IMR-90 (cell line): Measurements from ENCODE around the gene ZNRF3. TPM values are rescaled to one million over a fixed set of nuclear protein-coding genes. Genes with fewer than 3 reads are reported as not detected.

ENCODE experiments used
- ATAC-seq: fragments of 200-7000 bp; cut with Tn5 transposase; 2 replicates; pipeline ENCODE4 v1.9.1; 2020; ENCODE audit warnings: low read depth, mild to moderate bottlenecking, moderate library complexity
- BruUV-seq: library from RNA; stranded (reverse); fragments of 400-500 nt; replicated peaks from 2 replicates; lab custom pipeline; 2021; lab: Mats Ljungman, UMichigan
- CTCF ChIA-PET: fragments of 300-600 bp; formaldehyde crosslinking; extraction: SDS; loops from one replicate; lab custom pipeline; 2021; ENCODE audit warnings: antibody characterized with exemption; lab: Yijun Ruan, JAX
- POLR2A ChIA-PET: fragments of 300-600 bp; sonication (Branson Sonifier 250); formaldehyde crosslinking; loops from one replicate; lab custom pipeline; 2022; ENCODE audit warnings: antibody characterized with exemption; ENCODE audit not compliant: unreplicated experiment; lab: Charles Lee
- DNase-seq: peaks from one replicate; pipeline ENCODE4 v3.0.0; 2013
- H2AFZ ChIP-seq: replicated peaks from 2 replicates; pipeline ENCODE3; 2013; ENCODE audit warnings: low read length, mild to moderate bottlenecking; ENCODE audit not compliant: poor library complexity
- H2AK5ac ChIP-seq: 2 replicates; pipeline ENCODE4 v1.6.1; 2013; ENCODE audit warnings: low read depth, low read length, inconsistent platforms
- H2AK9ac ChIP-seq: replicated peaks from 2 replicates; pipeline ENCODE3; 2013; ENCODE audit warnings: mild to moderate bottlenecking, low read depth, low read length, moderate library complexity; ENCODE audit not compliant: poor library complexity
- H2BK120ac ChIP-seq: 2 replicates; pipeline ENCODE4 v1.6.1; 2013; ENCODE audit warnings: low read depth, low read length, inconsistent platforms
- H2BK15ac ChIP-seq: 3 replicates; pipeline ENCODE4 v1.6.1; 2013; ENCODE audit warnings: low read depth, low read length, inconsistent platforms
- H2BK20ac ChIP-seq: 2 replicates; pipeline ENCODE4 v1.6.1; 2013; ENCODE audit warnings: low read depth, mild to moderate bottlenecking, inconsistent platforms, low read length, moderate library complexity
- H2BK5ac ChIP-seq: 2 replicates; pipeline ENCODE4 v1.6.1; 2013; ENCODE audit warnings: mild to moderate bottlenecking, low read depth, low read length, inconsistent platforms; ENCODE audit not compliant: poor library complexity, severe bottlenecking
- H3K14ac ChIP-seq: replicated peaks from 2 replicates; pipeline ENCODE4 v1.6.1; 2013; ENCODE audit warnings: low read depth, low read length, inconsistent platforms
- H3K18ac ChIP-seq: 2 replicates; pipeline ENCODE4 v1.6.1; 2013; ENCODE audit warnings: low read depth, low read length, control low read depth
- H3K23ac ChIP-seq: 2 replicates; pipeline ENCODE4 v1.6.1; 2013; ENCODE audit warnings: low read depth, low read length, inconsistent platforms
- H3K27ac ChIP-seq: 2 replicates; pipeline ENCODE4 v1.5.1; 2013; ENCODE audit warnings: mild to moderate bottlenecking, control low read depth, low read length; ENCODE audit not compliant: insufficient read depth
- H3K27me3 ChIP-seq: 2 replicates; pipeline ENCODE4 v1.6.1; 2013; ENCODE audit warnings: low read length; ENCODE audit not compliant: control insufficient read depth, insufficient read depth
- H3K36me3 ChIP-seq: 2 replicates; pipeline ENCODE4 v1.6.1; 2013; ENCODE audit warnings: low read length, mixed read lengths; ENCODE audit not compliant: control insufficient read depth, insufficient read depth
- H3K4ac ChIP-seq: 2 replicates; pipeline ENCODE4 v1.6.1; 2013; ENCODE audit warnings: low read depth, low read length, inconsistent platforms
- H3K4me1 ChIP-seq: 2 replicates; pipeline ENCODE4 v1.6.1; 2013; ENCODE audit warnings: low read length, mixed read lengths; ENCODE audit not compliant: control insufficient read depth, insufficient read depth
- H3K4me2 ChIP-seq: 2 replicates; pipeline ENCODE4 v1.6.1; 2013; ENCODE audit warnings: low read depth, mild to moderate bottlenecking, control low read depth, low read length, moderate library complexity
- H3K4me3 ChIP-seq: 2 replicates; pipeline ENCODE4 v1.5.1; 2013; ENCODE audit warnings: low read depth, mild to moderate bottlenecking, control low read depth, low read length, moderate library complexity; ENCODE audit not compliant: insufficient read depth
- H3K56ac ChIP-seq: 2 replicates; pipeline ENCODE4 v1.6.1; 2013; ENCODE audit warnings: low read length, inconsistent platforms; ENCODE audit not compliant: insufficient read depth; ENCODE audit errors: extremely low read depth
- H3K79me1 ChIP-seq, 2 experiments: 2 replicates each; pipeline ENCODE4 v1.6.1; 2013; ENCODE audit warnings: low read length in 2 of 2, inconsistent platforms in 1 of 2, low read depth in 1 of 2
- H3K9ac ChIP-seq: 2 replicates; pipeline ENCODE4 v1.6.1; 2013; ENCODE audit warnings: low read depth, low read length, control low read depth
- H3K9me1 ChIP-seq: 2 replicates; pipeline ENCODE4 v1.6.1; 2013; ENCODE audit warnings: low read length, inconsistent platforms; ENCODE audit not compliant: insufficient read depth
- H3K9me3 ChIP-seq: 2 replicates; pipeline ENCODE4 v1.6.1; 2013; ENCODE audit warnings: low read length; ENCODE audit not compliant: control insufficient read depth, insufficient read depth
- H4K20me1 ChIP-seq: 2 replicates; pipeline ENCODE4 v1.6.1; 2013; ENCODE audit warnings: low read length, inconsistent platforms; ENCODE audit not compliant: insufficient read depth
- H4K5ac ChIP-seq: 2 replicates; pipeline ENCODE4 v1.6.1; 2013; ENCODE audit warnings: mild to moderate bottlenecking, low read depth, low read length, control low read depth
- H4K8ac ChIP-seq, 2 experiments: 2 replicates each; pipeline ENCODE4 v1.6.1; 2013; ENCODE audit warnings: low read depth in 2 of 2, low read length in 2 of 2, control low read depth in 1 of 2, inconsistent platforms in 1 of 2
- H4K91ac ChIP-seq: 2 replicates; pipeline ENCODE4 v1.6.1; 2013; ENCODE audit warnings: low read depth, low read length, inconsistent platforms; ENCODE audit not compliant: insufficient read depth
- CEBPB ChIP-seq: IDR thresholded peaks from 2 replicates; pipeline ENCODE4 v1.6.1; 2012; ENCODE audit warnings: low read depth, low read length, improper control_type of control experiment
- FOS ChIP-seq: fragments of 150-350 bp; IDR thresholded peaks from 2 replicates; pipeline ENCODE4 v1.6.1; 2016; ENCODE audit warnings: low read depth, low read length
- MAFK ChIP-seq: IDR thresholded peaks from 2 replicates; pipeline ENCODE4 v1.6.1; 2012; ENCODE audit warnings: low read depth, low read length, improper control_type of control experiment
- MAZ ChIP-seq: IDR thresholded peaks from 2 replicates; pipeline ENCODE4 v1.6.1; 2012; ENCODE audit warnings: low read depth, mild to moderate bottlenecking, low read length, improper control_type of control experiment, moderate library complexity, borderline replicate concordance
- MXI1 ChIP-seq: IDR thresholded peaks from 2 replicates; pipeline ENCODE4 v1.6.1; 2012; ENCODE audit warnings: low read depth, mild to moderate bottlenecking, low read length, moderate library complexity, borderline replicate concordance
- NFE2L2 ChIP-seq: fragments of 150-350 bp; IDR thresholded peaks from 2 replicates; pipeline ENCODE4 v1.6.1; 2016; ENCODE audit warnings: low read depth, mild to moderate bottlenecking, low read length
- POLR2A ChIP-seq: IDR thresholded peaks from 2 replicates; pipeline ENCODE4 v1.6.1; 2012; ENCODE audit warnings: mild to moderate bottlenecking, low read depth, low read length
- RAD21 ChIP-seq: IDR thresholded peaks from 2 replicates; pipeline ENCODE4 v1.6.1; 2012; ENCODE audit warnings: low read length, improper control_type of control experiment
- RCOR1 ChIP-seq: IDR thresholded peaks from 2 replicates; pipeline ENCODE4 v1.6.1; 2012; ENCODE audit warnings: mild to moderate bottlenecking, low read length, improper control_type of control experiment; ENCODE audit not compliant: insufficient replicate concordance
- RFX5 ChIP-seq: IDR thresholded peaks from 2 replicates; pipeline ENCODE4 v1.8.0; 2012; ENCODE audit warnings: low read depth, mild to moderate bottlenecking, low read length, moderate library complexity
- SMC3 ChIP-seq: fragments of 150-350 bp; IDR thresholded peaks from 2 replicates; pipeline ENCODE4 v1.6.1; 2016; ENCODE audit warnings: low read depth, mild to moderate bottlenecking, antibody characterized with exemption, low read length, moderate library complexity
- USF2 ChIP-seq: fragments of 150-350 bp; IDR thresholded peaks from 2 replicates; pipeline ENCODE4 v1.6.1; 2017; ENCODE audit warnings: mild to moderate bottlenecking, antibody characterized with exemption, low read length, low read depth
- WGBS, 2 experiments: methylation state at CpG; one replicate each; pipeline versions ENCODE4 v1.1.5 to v1.1.7; 2013; ENCODE audit warnings: missing lambda C conversion rate in 2 of 2; ENCODE audit not compliant: insufficient read length in 1 of 2; ENCODE audit errors: extremely low coverage in 2 of 2; 5-methylcytosine and 5-hydroxymethylcytosine counted together
- dilution Hi-C: fragments of 300-500 bp; cut with HindIII; formaldehyde crosslinking; loops from one replicate; pipeline ENCODE4 v1.14.3; 2018; ENCODE audit warnings: low sequenced_read_pairs; ENCODE audit not compliant: unreplicated experiment
- in situ Hi-C: fragments of 300-500 bp; cut with MboI; formaldehyde crosslinking; loops from 3 replicates; pipeline ENCODE4 v1.14.3; 2019; ENCODE audit warnings: low sequenced_read_pairs, inconsistent platforms, mixed read lengths
- intact Hi-C: fragments of 100-400 bp; cut with micrococcal nuclease; formaldehyde crosslinking; loops from 2 replicates; pipeline ENCODE4 v1.10.0; 2022
- polyA plus RNA-seq, 3 experiments: library from polyadenylated mRNA; depleted of rRNA; stranded (reverse); fragments of >200 nt; gene quantifications; 2 replicates each; pipeline ENCODE4 v1.2.3, GENCODE V29; 2012; ENCODE audit warnings: low replicate concordance in 1 of 3
- total RNA-seq: library from RNA; depleted of rRNA; stranded (reverse); fragments of >200 nt; gene quantifications from 2 replicates; pipeline ENCODE4 v1.2.3, GENCODE V29; 2012

Gene ZNRF3
- total and polyA plus RNA-seq, 2 of the 4 experiments (the other 2 are of a cell fraction) = 1.4 to 2.4 TPM

GRCh38 chr22:29071261-29072045, 188.1 kb downstream of the ZNRF3 start:
- no TSS peak for BruUV-seq
- Histone ChIP-seq H3K14ac (no peak overlapping the region), H2BK20ac (no peak overlapping the region), H2AK9ac (no peak overlapping the region), H3K27me3 (peaks cover 28% of the 10 kb centered on the region), H3K9me3 (no peaks in the 10 kb centered on the region), H4K5ac (no peak overlapping the region), H3K4ac (no peak overlapping the region), H3K27ac (no peak overlapping the region), H3K36me3 (no peaks in the 10 kb centered on the region), H3K4me2 (peak overlapping the region; percentile 21; the same call in 1 of the 2 replicates), H2BK5ac (no peak overlapping the region), H3K9ac (no peak overlapping the region), H2BK15ac (no peak overlapping the region), H2AFZ (peak overlapping the region; percentile 3), H3K18ac (no peak overlapping the region), H3K23ac (no peak overlapping the region; the same call in 1 of the 2 replicates), H3K9me1 (peaks cover 2% of the 10 kb centered on the region; the same call in 1 of the 2 replicates), H4K8ac (no peak overlapping the region), H2AK5ac (no peak overlapping the region), H3K56ac (no peak overlapping the region), H4K20me1 (no peaks in the 10 kb centered on the region), H3K4me1 (no peaks in the 10 kb centered on the region), H4K91ac (no peak overlapping the region), H3K79me1 (no peaks in the 10 kb centered on the region), H2BK120ac (no peak overlapping the region), H3K4me3 (no peak overlapping the region)
- DNase-seq (peak; percentile 7), ATAC-seq (no peak)
- ChIA-PET POLR2A (no interaction called here), CTCF (no interaction called here)
- dilution Hi-C loops = no loop called here
- 26% methylated on average over 3 of the region's 60 CpGs; no CpG with 5 or more reads in 1 of the 2 experiments for WGBS, 2 experiments
- intact Hi-C loops = loop anchor here (5.0 kb wide), 1 partner anchor 81 kb away; no protein-coding TSS in a partner anchor
- in situ Hi-C loops = no loop called here
- no peak for TF ChIP-seq FOS
- no peak for TF ChIP-seq RAD21
- TF ChIP-seq NFE2L2 = no peak
- no peak for TF ChIP-seq POLR2A
- no peak for TF ChIP-seq MAZ
- TF ChIP-seq RFX5 = no peak
- no peak for TF ChIP-seq SMC3
- TF ChIP-seq MAFK = no peak
- TF ChIP-seq USF2 = no peak
- no peak for TF ChIP-seq RCOR1
- no peak for TF ChIP-seq MXI1
- no peak for TF ChIP-seq CEBPB
